Measurements from ENCODE around the gene NANOGP8. TPM values are rescaled to one million over a fixed set of nuclear protein-coding genes. Genes with fewer than 3 reads are reported as not detected.

The NANOGP8 gene
- total and polyA plus RNA-seq, 9 of the 15 experiments (the other 6 are each of a cell fraction or from before 2014, with no cell fraction given), result not detected

- TF ChIP-seq ZNF609 (CRISPR knock-in tag; IDR thresholded peaks at IDR 0.05; ENCODE audit: borderline replicate concordance) (no peak), ZNF668 (CRISPR knock-in tag; IDR thresholded peaks at IDR 0.05) (no peak), EGR1 (conservative IDR thresholded peaks at IDR 0.05) (no peak), NUFIP1 (IDR thresholded peaks at IDR 0.05; ENCODE audit: partially characterized antibody) (no peak), ARHGAP35 (IDR thresholded peaks at IDR 0.05; ENCODE audit: partially characterized antibody) (no peak), RHOXF2B (CRISPR knock-in tag; conservative IDR thresholded peaks at IDR 0.05) (no peak)
These were observed 22.0 kb upstream of the NANOGP8 start (continued) for GRCh38 chr15:35107122-35107521.

GRCh38 chr15:35104526-35105147 lies 19.5 kb upstream of the NANOGP8 start:
- Histone ChIP-seq H4K20me1 (replicated peaks; ENCODE audit: control insufficient read depth, insufficient read depth, low read length) (no peaks in the 10 kb centered on the region), H3K79me2 (ENCODE audit: control insufficient read depth, insufficient read depth, low read length) (no peaks in the 10 kb centered on the region), H3K27ac (ENCODE audit: extremely low read depth, low read depth, low read length) (no peak overlapping the region), H3K9me1 (ENCODE audit: control insufficient read depth, insufficient read depth, low read length) (no peaks in the 10 kb centered on the region), H3K9ac (ENCODE audit: insufficient read depth in 1 of 2, low read depth in 2 of 2, low read length in 2 of 2) (no peak overlapping the region), H3K4me3 (no peak overlapping the region), H3K4me1 (replicated peaks in 1 of 2; ENCODE audit: control insufficient read depth in 2 of 2, insufficient read depth in 2 of 2, low read length in 2 of 2) (no peaks in the 10 kb centered on the region), H3K36me3 (ENCODE audit: control insufficient read depth, insufficient read depth, low read length) (no peaks in the 10 kb centered on the region), H2AFZ (ENCODE audit: low read depth, low read length) (peak overlapping the region; percentile 1; the same call in 1 of the 2 replicates), H3K27me3 (ENCODE audit: control insufficient read depth in 2 of 2, insufficient read depth in 2 of 2, low read length in 2 of 2) (no peaks in the 10 kb centered on the region), H3K4me2 (ENCODE audit: insufficient read depth, low read length) (no peak overlapping the region), H3K9me3 (replicated peaks; ENCODE audit: control insufficient read depth, insufficient read depth, low read depth, low read length) (no peaks in the 10 kb centered on the region)
- 38% methylated on average over 3 of the region's 3 CpGs for WGBS (ENCODE audit: insufficient coverage, low coverage, missing lambda C conversion rate)
- ATAC-seq, result no peak
- CTCF ChIA-PET (ENCODE audit: low intra/inter-chr PET ratio), result no interaction called here
- in situ Hi-C loops (cut with MboI) (no loop called here), intact Hi-C loops (cut with micrococcal nuclease) (no loop called here)
- POLR2A ChIA-PET, result no interaction called here
- no peak for FAIRE-seq
- no TSS peak for BruUV-seq (replicated peaks)
- TF ChIP-seq ZBTB12 (CRISPR knock-in tag; IDR thresholded peaks at IDR 0.05), result no peak
- TF ChIP-seq NR2C1 (IDR thresholded peaks at IDR 0.05), result no peak
- no peak for TF ChIP-seq NR2C1 (tag; IDR thresholded peaks at IDR 0.05)
- TF ChIP-seq CGGBP1 (CRISPR knock-in tag; IDR thresholded peaks at IDR 0.05), result no peak
- no peak for TF ChIP-seq HDAC6 (IDR thresholded peaks at IDR 0.05; ENCODE audit: low read depth, low read length)
- DNase-seq (ENCODE audit: extremely low read depth in 1 of 4, low spot score in 3 of 4), result no peak
